Gastrocnemius medialis (tissue), 4 donors: ENCODE measurements around the gene LRMDA.

Experiments used
- POLR2A ChIP-seq, 2 donors: fragments of 450-650 bp; IDR thresholded peaks; one replicate each; pipeline ENCODE4 v1.6.1; 2017; ENCODE audit warnings: antibody characterized with exemption in 2 of 2, mild to moderate bottlenecking in 2 of 2, moderate library complexity in 2 of 2
- TF ChIP-seq, protein P1 (sequence below), 5 experiments: fragments of 450-650 bp in 3 of 5; fragments of 200-600 bp in 2 of 5; sonication (generic) in 2 of 5; IDR thresholded peaks in 4 of 5; conservative IDR thresholded peaks in 1 of 5; 1 replicate in 4 of 5; 2 replicates in 1 of 5; pipeline ENCODE4 v1.5.1; 2016 to 2019; ENCODE audit warnings: antibody characterized with exemption in 5 of 5, mild to moderate bottlenecking in 3 of 5, moderate library complexity in 3 of 5

- TF ChIP-seq, protein P1, sequence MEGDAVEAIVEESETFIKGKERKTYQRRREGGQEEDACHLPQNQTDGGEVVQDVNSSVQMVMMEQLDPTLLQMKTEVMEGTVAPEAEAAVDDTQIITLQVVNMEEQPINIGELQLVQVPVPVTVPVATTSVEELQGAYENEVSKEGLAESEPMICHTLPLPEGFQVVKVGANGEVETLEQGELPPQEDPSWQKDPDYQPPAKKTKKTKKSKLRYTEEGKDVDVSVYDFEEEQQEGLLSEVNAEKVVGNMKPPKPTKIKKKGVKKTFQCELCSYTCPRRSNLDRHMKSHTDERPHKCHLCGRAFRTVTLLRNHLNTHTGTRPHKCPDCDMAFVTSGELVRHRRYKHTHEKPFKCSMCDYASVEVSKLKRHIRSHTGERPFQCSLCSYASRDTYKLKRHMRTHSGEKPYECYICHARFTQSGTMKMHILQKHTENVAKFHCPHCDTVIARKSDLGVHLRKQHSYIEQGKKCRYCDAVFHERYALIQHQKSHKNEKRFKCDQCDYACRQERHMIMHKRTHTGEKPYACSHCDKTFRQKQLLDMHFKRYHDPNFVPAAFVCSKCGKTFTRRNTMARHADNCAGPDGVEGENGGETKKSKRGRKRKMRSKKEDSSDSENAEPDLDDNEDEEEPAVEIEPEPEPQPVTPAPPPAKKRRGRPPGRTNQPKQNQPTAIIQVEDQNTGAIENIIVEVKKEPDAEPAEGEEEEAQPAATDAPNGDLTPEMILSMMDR (IDR thresholded peaks at IDR 0.05 in 4 of 5, conservative IDR thresholded peaks at IDR 0.05 in 1 of 5): no peak
- TF ChIP-seq POLR2A (IDR thresholded peaks at IDR 0.05): no peak
Observed at GRCh38 chr10:75730847-75731246, 299.4 kb downstream of the LRMDA start.
